GM21619 (cell line): ENCODE results near the gene GCNA.
"Not testable (repeated sequence)": the region's sequence is repeated elsewhere in the genome, so short reads cannot be mapped to it uniquely, and the experiment has no call there.

Experiments used
- ATAC-seq: cut with Tn5 transposase; IDR thresholded peaks from one replicate; pipeline ENCODE4 v1.9.1; 2021; ENCODE audit not compliant: unreplicated experiment

The GCNA gene

GRCh38 chrX:71556036-71556435 lies 22.2 kb upstream of the GCNA start:
- ATAC-seq: no peak

GRCh38 chrX:71558920-71559319 lies 19.3 kb upstream of the GCNA start:
- ATAC-seq: no peak

GRCh38 chrX:71559773-71560172 lies 18.5 kb upstream of the GCNA start:
- not testable (repeated sequence) for ATAC-seq

- ATAC-seq: no peak
Observed at GRCh38 chrX:71563921-71564320, 14.3 kb upstream of the GCNA start.

GRCh38 chrX:71565474-71566041 lies 12.7 kb upstream of the GCNA start:
- ATAC-seq: no peak

- ATAC-seq: not testable (repeated sequence)
Observed at GRCh38 chrX:71571390-71571789, 6.8 kb upstream of the GCNA start.

- ATAC-seq: no peak
Observed at GRCh38 chrX:71573590-71573989, 4.6 kb upstream of the GCNA start.

GRCh38 chrX:71577682-71578081 lies 555 bp upstream of the GCNA start:
- ATAC-seq: no peak

- ATAC-seq: no peak
Observed at GRCh38 chrX:71579136-71579989, 1.1 kb downstream of the GCNA start.

- no peak for ATAC-seq
Observed at GRCh38 chrX:71579990-71580380, 1.7 kb downstream of the GCNA start.

- no peak for ATAC-seq
Observed at GRCh38 chrX:71581210-71581609, 3.0 kb downstream of the GCNA start.

- no peak for ATAC-seq
Observed at GRCh38 chrX:71586929-71587328, 8.7 kb downstream of the GCNA start.

GRCh38 chrX:71593210-71593609 lies 15.0 kb downstream of the GCNA start:
- not testable (repeated sequence) for ATAC-seq

GRCh38 chrX:71599965-71600364 lies 21.7 kb downstream of the GCNA start:
- ATAC-seq: no peak

GRCh38 chrX:71603618-71604017 lies 25.4 kb downstream of the GCNA start:
- ATAC-seq: no peak

GRCh38 chrX:71604141-71604540 lies 25.9 kb downstream of the GCNA start:
- ATAC-seq: no peak

- ATAC-seq: no peak
Observed at GRCh38 chrX:71604796-71605568, 26.7 kb downstream of the GCNA start.

GRCh38 chrX:71606536-71607216 lies 28.4 kb downstream of the GCNA start:
- no peak for ATAC-seq

- ATAC-seq: no peak
Observed at GRCh38 chrX:71607488-71607887, 29.3 kb downstream of the GCNA start.

- ATAC-seq: no peak
Observed at GRCh38 chrX:71609095-71609750, 31.0 kb downstream of the GCNA start.

- ATAC-seq: not testable (repeated sequence)
Observed at GRCh38 chrX:71611736-71612135, 33.5 kb downstream of the GCNA start.
